Lower leg skin (tissue), 3 donors: ENCODE data around the gene NFASC.

ENCODE experiments used
- CTCF ChIP-seq, 3 donors: fragments of 450-650 bp; IDR thresholded peaks; one replicate each; pipeline ENCODE4 v1.5.1; 2016; ENCODE audit warnings: antibody characterized with exemption in 3 of 3, mild to moderate bottlenecking in 3 of 3, moderate library complexity in 2 of 3
- POLR2A ChIP-seq, 2 donors: fragments of 450-650 bp; IDR thresholded peaks; one replicate each; pipeline ENCODE4 v1.6.1; 2016 to 2017; ENCODE audit warnings: antibody characterized with exemption in 2 of 2, mild to moderate bottlenecking in 1 of 2, moderate library complexity in 1 of 2

GRCh38 chr1:204960306-204961125, 89.9 kb downstream of the NFASC start:
- TF ChIP-seq CTCF (IDR thresholded peaks at IDR 0.05), result no peak
- no peak for TF ChIP-seq POLR2A (IDR thresholded peaks at IDR 0.05)
